Dedifferentiated amniotic fluid mesenchymal stem cell (primary cell): Measurements from ENCODE around the gene ANKFY1.
A peak's percentile ranks its signal among the peaks of the same experiment; 100 is the strongest.
"Not testable (repeated sequence)": the region's sequence is repeated elsewhere in the genome, so short reads cannot be mapped to it uniquely, and the experiment has no call there.

ENCODE experiments used
- DNase-seq: peaks from one replicate; pipeline ENCODE4 v3.0.0-alpha.2; 2016; ENCODE audit errors: extremely low spot score

The ANKFY1 gene

DNA sequence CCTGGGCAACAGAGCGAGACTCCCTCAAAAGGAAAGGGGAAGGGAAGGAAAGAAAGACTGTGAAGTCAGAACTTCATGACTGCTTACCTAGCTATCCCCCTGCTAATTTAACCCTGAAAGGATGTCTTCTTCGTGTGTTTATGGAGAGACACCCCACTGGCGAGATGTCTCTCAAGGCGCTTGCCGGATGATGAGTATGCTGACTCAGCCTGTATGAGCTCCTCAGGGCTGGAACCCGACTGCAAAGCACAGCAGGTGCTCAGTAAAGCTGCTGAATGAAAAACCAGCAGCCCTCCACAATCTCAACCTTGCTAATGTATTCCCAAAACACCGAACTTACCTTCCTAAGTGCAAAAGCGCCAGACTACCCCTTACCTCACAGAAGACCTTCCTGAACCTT, 2.3 kb downstream of the ANKFY1 start:
- no peak for DNase-seq

GRCh38 chr17:4258867-4259266, 4.9 kb downstream of the ANKFY1 start:
- no peak for DNase-seq

DNA sequence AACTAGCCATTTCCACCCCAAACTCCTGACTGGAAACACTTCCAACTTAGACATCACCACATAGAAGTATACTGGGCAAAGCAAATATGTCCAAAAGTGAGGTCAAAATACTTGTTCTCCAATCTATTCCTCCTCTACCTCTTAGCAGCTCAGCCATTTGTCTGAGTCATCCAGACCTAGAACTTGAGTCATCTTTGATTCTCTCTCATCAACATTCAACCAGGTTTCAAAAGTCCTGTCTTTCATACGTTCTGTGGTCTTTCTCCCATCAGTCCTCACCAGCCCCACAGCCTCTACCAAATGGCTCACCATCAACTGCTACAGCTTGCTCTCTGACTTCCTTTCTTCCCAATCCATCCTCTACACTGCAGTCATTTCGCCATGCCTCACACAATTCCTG, 6.8 kb downstream of the ANKFY1 start:
- no peak for DNase-seq

- DNase-seq: not testable (repeated sequence)
These were observed 8.5 kb downstream of the ANKFY1 start for GRCh38 chr17:4255271-4255670.

DNA sequence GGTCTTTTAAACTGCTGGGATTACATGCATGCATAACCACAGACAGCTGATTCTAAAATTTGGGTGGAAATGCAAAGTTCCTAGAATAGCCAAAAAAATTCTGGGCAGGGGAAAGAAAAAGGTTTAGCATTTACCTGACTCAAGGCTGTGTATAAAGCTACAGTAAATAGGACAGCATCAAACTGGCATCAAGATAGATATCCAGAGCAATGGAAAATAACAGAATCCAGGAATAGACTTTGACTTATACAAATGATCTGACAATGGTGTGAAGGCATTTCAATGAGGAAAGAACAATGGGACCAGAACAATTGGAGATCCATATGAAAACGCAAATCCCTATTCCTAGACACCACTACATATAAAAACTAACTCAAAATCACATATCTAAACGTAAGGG, 12.9 kb downstream of the ANKFY1 start:
- DNase-seq: no peak

- DNase-seq: no peak
These were observed 14.2 kb downstream of the ANKFY1 start for GRCh38 chr17:4249452-4250029.

DNA sequence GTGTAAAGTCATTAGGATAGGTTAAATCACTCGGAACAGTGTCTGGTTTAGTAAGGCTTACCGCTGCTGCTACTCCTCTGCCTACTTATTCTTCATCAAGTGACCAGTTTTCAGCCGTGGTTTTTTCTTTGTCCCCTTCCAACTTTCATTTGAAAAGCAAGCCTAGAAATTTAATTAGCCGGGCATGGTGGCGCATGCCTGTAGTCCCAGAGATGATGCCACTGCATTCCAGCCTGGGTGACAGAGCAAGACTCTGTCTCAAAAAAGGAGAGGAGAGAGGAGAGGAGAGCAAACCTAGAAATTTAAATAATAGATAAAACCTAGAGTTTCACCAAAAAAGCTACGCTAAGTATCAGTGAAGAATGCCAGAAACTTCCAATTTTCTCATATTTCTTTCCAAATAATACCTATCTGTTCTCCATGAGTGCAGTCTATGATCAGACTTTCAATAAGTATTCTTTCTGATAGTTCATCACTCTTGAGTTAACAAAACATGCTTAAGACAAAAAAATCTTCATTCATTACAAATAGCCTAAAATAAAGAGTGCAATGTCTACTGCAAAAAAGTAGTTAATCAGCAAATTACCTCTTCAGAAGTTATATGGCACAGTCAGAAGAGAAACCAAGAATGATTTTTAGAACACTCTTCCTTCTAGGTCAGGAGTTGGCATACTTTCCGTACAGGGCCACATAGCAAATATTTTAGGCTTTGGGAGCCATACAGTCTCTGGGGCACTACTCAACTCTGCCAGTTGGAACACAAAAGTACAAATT, 15.1 kb downstream of the ANKFY1 start:
- DNase-seq: no peak

- DNase-seq: no peak
These were observed 15.8 kb downstream of the ANKFY1 start for GRCh38 chr17:4247971-4248388.

DNA sequence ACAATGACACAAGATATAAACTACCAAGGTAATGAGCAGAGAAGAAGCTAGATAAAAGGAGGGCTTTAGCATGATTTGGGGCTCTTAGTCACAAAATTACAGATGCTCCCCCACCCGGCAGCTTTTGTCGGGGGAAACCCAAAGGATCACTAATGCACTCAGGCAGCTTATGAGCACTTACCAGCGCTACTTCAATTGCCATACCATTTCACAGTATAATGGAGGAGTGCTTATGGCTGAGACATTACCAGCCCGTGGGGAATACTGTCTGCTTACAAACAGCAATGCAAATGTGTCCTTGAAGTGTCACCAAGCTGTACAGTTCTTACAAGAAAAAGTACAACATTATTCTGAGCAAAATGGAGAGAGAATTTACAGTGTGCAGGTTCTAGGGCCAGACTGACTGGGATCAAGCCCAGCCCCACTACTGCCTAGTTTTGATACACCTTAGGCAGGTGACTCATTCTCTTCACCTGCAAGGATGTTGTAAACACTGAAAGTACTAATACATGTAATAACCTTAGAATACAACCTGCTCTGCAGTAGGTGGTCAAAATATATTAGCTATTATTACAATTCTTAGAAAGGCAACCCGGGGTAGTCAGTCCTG, 16.3 kb downstream of the ANKFY1 start:
- no peak for DNase-seq

DNA sequence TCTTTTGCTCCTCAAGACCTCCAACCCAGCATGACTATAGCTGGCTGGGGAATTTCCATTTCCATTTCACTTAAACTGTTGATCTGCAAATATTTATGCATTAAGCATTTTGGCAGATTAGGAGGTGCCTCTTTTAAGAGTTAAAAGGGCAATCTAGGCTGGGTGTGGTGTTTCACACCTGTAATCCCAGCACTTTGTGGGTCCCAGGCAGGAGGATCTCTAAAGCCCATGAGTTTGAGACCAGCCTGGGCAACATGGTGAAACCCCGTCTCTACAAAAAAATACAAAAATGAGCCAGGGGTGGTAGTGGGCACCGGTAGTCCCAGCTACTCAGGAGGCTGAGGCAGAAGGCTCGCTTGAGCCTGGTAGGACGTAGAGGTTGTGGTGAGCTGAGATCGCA, 17.1 kb downstream of the ANKFY1 start:
- no peak for DNase-seq

DNA sequence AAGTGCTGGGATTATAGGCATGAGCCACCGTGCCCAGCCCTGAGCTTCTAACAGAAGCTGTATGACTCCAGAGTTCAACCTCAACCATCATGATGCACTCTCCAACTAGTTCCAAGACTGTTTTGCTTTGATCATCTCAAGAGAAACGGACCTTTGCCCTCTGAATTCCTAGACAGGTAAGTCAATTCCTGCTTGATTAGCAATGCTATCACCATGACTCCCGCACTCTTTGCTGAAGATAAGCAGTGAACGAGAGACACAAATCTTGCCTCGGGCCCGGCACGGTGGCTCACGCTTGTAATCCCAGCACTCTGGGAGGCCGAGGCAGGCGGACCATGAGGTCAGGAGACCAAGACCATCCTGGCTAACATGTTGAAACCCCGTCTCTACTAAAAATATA, 22.2 kb downstream of the ANKFY1 start:
- no peak for DNase-seq

DNA sequence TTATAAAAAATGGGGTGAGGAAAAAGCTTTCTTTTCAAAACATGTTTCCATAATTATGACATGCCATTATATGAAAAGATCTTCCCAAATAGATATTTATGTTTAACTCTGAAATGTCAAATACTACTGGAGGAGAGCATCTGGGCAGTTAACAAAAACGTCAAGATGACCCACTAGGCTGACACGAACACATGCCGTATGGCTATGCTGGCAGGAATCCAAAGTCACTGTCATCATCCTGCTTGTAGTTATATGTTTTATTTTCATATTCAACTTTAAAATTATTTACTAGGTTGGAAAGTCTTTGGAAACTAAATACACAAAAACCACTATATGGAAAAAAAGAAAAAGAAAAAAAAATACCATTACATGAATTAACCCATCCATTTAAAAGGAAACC, 27.3 kb downstream of the ANKFY1 start:
- no peak for DNase-seq

DNA sequence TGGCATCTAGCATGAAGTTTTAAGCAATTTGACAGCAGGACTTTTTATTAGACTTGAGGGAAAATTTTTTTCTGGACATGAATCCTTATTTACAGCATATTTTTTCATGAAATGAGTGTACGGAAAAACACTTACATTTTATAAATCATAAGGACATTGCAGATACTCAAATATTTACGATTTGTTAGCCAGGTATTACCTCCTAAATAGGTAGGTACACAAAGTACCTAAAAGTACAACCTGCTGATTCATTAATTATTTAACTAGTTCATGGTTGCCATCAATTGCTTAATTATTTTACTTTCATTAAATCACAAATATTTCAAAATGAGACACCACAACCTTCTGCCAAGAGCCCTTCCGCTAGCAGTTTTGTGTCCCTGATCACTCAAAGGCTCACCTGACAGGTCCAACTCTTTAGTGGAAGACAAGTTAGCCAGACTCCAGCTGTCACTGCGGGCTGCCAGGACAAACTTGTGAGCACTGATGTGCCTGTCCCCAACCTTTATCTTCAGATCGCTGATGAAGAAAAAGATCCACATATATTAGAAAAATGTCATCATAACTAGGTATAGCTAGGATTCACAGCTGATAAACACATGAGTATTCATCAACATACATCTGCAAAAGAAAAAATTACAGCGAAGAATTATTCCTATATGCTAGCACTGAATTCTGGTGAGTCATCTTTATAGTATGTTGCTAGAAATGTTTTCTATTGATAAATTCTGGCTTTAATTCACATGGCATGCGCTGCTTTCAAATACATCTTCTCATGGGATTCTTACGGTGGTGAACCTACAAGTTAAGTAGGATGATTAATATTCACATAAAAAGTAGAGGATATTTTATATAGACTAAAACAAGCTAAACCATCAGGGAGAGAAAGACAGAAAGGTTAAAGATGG, 28.2 kb downstream of the ANKFY1 start:
- no peak for DNase-seq

DNA sequence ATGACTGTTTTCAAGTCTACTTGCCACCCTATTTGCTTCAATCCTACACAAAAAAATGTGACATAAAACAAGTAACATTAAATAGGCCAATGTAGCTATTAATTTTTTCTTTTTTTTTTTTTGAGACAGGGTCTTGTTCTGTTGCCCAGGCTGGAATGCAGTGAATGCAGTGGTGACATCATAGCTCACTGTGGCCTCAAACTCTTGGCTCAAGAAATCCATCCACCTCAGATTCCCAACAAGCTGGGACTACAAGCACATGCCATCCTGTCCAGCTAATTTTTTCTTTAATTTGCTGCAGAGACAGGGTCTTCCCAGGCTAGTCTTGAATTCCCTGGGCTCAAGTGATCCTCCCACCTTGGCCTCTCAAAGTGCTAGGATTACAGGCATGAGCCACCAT, 29.4 kb downstream of the ANKFY1 start:
- no peak for DNase-seq

GRCh38 chr17:4233668-4234258, 30.0 kb downstream of the ANKFY1 start:
- DNase-seq: no peak

- DNase-seq: peak; percentile 54
These were observed 31.5 kb downstream of the ANKFY1 start for GRCh38 chr17:4232168-4232813.

DNA sequence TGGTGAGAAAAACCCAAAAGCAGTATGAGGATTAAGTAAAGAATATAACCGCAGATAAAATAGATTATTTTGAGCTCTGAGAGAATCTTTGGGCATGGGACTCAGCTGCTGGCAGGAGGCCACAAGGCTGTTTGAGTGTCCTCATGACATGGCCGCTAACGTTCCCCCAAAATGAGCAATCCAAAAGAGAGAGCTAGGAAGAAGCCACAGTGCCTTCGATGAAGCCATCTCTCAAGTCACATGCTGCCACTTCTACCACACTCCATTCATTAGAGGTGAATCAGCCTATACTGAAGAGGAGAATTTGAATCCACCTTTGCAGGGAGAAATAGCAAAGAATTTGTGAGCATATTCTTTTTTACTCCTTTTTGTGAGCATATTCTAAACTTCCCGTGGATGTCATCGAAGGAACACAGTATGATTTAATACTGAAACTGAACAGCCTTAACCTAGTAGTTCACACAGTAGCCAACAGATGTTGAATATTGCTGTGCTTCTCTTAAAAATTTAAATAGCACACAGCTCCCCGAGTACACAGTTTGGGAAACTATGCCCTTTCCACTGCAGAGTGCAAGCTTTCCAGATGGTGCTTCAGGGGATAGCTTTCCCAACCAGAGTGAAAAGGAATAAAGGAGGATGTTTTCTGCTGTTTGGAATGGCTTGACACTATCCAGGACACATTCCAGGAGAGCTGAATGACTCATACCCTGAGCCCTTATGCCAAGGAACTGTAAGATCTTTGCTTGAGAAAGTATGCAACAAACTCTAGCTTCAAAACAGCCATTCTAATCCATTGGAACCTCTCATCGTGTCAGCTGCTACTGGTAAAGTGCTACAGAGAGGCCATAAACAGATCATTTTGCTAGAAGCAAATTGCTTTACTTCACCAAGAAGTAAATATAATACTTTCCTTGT, 33.9 kb downstream of the ANKFY1 start:
- peak; percentile 97 for DNase-seq

DNA sequence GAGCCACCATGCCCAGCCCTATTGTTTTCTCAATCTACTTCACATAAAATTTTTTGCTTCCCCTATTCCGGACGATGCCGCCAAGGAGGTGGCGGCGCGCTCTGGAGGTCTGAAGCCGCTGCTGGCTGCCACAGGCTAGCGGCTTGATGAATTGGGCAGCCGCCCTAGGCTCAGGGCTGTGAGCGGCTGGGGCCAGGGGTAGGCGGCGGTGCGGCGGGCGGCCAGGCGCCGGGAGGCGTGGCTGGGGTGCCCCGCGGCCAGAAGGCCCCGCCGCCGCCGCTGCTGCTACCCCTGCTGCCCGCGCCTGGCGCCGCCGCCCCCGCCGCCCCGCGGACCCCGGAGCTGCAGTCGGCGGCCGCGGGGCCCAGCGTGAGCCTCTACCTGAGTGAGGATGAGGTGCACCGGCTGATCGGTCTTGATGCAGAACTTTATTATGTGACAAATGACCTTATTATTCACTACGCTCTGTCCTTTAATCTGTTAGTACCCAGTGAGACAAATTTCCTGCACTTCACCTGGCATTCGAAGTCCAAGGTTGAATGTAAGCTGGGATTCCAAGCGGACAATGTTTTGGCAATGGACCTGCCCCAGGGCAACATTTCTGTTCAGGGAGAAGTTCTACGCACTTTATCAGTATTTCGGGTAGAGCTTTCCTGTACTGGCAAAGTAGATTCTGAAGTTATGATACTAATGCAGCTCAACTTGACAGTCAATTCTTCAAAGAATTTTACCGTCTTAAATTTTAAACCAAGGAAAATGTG, 41.7 kb downstream of the ANKFY1 start:
- no peak for DNase-seq

DNA sequence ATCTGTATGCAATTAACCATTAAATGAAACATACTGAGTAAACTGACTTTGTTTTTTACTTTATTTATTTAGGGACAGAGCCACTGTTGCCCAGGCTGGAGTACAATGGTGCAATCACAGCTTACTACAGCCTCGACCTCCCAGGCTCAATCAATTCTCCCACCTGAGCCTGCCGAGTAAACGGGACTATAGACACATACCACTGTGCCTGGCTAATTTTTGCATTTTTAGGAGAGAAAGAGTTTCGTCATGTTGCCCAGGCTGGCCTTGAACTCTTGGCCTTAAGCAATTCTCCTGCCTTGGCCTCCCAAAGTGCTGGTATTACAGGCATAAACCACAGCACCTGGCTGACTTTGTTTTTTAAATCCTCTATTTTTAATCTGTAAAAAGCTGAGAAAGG, 42.6 kb downstream of the ANKFY1 start:
- DNase-seq: no peak

DNA sequence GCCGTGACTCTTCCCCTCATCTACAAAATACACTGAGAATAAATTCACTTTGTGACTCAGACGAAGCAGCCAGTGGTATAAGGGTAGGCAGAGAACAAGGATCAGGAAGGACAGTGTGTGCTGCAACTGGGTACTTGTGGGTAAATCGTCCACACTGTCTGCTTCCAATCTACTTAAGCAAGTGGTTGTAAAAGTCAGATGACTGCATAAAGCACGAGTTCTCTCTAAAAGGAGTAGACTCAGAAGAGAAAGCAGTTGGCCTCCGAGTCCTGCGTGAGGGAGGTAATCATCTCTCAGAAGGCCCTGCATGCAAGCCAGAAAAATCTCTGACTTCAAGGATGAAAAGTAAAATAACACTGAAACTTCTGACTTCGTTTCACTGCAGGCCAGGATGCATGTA, 43.1 kb downstream of the ANKFY1 start:
- no peak for DNase-seq
